NCI-H510A treated with DMSO at 0.1 percent for 48 hours (cell line): ENCODE data around the gene TRIM60.
"Not testable (repeated sequence)": the region's sequence is repeated elsewhere in the genome, so short reads cannot be mapped to it uniquely, and the experiment has no call there.

Experiments used
- DNase-seq: peaks from one replicate; lab custom pipeline; 2025; lab: John Stamatoyannopoulos, UW

The TRIM60 gene

DNA sequence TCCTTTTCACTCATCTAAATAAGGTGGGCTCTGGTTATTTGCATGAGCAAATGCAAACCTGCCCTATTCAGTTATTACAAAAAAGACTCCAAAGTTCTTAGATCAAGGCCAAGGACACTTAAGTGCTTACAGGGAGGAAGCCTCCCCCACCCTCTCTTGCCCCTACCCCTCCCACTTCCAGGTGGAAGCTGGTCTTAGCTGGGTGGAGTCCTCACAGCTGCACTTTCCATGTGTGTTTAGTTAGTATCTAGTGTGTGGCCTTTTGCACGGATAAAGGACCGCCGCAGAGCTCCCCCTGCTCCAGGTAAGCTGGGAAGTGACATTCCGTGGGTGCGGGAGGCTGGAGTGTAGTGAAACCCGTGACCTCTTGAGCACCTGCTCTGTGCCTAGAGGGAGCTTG is 21.8 kb downstream of the TRIM60 start, which contains the start of gene TRIM75:
TSS of gene TRIM75 (plus strand) at position 222 of the 400 bp plus-strand sequence. CDS start 5,282 bp downstream, outside the sequence.
- no peak for DNase-seq

DNA sequence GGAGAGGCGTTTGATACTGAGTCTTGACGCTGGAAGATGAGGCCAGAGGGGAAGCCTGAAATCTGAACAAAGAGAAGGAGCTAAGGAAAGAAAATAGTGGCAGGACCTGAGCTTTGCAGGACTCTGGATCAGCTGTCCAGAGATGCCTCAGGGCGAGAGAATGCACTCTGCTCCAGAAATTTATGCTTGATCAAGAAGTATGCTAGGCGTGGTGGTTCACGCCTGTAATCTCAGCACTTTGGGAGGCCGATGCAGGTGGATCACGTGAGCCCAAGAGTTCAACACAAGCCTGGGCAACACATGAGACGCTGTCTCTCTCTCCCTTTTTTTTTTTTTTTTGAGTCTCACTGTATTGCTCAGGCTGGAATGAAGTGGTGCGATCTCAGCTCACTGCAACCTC is 23.8 kb downstream of the TRIM60 start:
- DNase-seq = no peak

DNA sequence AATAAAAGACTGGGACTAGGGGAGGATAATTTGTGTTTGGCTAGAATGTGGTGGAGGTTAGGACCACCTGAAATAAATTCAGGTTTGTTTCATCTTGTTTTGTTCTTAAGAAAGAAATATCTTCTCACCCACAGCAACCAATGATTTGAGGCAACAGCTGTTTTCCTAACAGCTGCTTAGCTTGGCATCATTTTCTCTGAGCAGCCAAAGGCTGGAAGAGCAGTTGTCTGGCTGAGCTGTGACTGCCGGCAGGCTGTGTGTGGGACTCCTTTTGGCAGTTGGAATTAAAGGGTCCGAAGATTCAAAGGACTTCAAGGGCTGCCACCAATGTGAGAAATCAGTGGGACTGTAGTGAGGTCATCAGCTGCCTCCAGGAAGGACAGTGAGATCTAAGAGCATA is 26.9 kb downstream of the TRIM60 start:
- DNase-seq = no peak

DNA sequence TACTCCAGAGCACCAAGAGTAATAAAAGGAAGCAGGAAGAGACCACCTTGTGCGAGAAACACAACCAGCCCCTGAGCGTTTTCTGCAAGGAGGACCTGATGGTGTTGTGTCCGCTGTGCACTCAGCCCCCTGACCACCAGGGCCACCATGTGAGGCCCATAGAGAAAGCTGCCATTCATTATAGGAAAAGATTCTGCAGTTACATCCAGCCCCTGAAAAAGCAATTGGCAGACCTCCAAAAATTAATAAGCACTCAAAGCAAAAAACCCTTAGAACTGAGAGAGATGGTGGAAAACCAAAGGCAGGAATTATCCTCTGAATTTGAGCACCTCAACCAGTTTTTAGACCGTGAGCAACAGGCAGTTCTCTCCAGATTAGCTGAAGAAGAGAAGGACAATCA is 27.6 kb downstream of the TRIM60 start:
- no peak for DNase-seq

DNA sequence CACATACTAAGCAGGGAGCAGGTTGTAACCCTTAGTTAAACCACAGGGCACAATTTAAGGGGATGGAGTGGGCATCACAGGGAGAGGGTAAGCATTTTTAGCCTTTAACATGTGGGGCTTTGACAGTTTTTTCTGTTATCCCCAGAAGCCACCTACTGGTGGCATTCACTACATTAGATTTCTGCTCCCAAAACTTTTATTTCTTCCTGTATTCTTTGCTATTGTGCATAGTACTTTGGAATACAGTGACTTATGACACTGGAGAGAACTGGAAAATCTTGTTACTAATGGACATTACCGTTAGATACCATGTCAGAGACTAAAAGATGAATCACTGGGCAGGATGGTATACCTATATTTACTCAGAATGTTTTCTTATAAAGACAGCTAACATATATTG is 29.1 kb downstream of the TRIM60 start:
- no peak for DNase-seq

DNA sequence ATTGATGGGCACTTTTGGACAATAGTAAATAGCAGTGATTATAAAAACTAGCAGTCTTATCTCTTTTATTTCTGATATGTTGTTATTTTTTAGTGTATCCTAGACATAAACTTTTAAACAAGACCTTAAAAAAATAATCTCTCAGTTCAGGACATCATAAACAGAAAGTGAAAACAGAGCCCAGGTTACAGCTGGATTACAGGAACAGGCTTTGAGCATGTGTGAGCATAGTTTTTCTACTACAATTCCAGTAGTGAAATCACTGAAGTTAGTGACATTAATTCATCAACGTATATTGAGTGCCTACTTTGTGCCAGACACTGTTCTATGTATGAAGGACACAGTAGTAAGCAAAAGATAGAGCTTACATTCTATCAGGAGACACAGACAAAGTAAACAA is 38.8 kb downstream of the TRIM60 start:
- DNase-seq = no peak

DNA sequence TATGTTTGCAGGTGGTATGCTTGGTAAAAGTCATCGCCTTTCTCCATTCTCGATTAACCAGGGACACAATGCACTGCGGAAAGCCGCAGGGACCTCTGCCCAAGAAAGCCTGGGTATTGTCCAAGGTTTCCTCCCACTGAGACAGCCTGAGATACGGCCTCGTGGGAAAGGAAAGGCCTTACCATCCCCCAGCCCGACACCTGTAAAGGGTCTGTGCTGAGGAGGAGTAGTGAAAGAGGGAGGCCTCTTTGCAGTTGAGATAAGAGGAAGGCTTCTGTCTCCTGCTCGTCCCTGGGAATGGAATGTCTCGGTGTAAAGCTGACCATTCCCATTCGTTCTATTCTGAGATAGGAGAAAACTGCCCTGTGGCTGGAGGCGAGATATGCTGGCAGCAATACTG is 41.5 kb downstream of the TRIM60 start:
- DNase-seq = not testable (repeated sequence)

DNA sequence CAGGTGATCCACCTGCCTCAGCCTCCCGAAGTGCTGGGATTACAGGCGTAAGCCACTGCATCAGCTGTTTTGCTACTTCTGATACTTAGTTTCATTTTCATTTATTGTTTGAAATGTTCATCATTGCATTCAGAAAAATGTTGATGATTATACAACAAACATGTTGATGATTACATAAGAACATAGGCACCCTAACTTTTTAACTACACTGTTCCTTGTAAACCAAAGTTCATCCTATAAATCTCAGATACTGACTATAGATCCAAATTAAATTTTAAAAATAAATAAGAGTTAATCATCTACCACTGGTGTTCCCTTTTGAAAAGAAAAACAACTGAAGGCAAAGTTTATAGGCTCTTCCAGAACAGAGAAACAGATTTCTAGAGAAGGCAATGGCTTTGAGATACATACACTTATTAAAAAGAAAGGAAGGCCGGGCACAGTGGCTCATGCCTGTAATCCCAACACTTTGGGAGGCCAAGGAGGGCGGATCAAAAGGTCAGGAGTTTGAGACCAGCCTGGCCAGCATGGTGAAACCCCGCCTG is 45.3 kb downstream of the TRIM60 start:
- DNase-seq = no peak

DNA sequence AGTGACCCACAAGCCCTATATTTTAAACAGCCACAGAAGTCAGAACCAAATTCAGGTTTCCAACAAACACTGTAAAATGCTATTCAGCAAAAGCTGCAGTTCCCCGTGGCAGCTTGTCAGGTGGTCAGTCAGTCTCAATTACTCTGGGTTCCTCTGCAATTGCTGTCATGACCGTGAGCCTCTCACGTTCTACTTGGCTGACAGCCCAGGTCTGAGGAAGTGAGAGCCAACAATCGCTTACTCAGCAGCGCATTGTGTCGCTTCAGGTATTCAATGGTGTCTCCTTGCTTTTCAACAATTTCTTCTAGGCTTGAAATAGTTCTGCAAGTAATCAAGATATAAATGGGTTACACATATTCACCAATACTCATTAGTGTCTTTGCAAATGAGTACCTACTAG is 47.7 kb downstream of the TRIM60 start:
- DNase-seq = peak; percentile 19

DNA sequence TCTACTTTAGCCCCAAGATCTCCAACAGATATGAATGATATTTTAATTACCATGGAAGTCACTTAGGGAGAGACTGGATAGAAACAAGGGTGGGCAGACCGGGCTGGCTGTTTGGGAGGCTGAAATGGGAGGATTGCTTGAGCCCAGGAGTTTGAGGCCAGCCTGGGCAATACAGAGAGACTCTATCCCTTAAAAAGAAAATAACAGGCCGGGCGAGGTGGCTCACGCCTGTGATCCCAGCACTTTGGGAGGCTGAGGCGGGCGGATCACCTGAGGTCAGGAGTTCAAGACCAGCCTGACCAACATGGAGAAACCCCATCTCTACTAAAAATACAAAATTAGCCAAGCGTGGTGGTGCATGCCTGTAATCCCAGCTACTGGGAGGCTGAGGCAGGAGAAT is 53.0 kb downstream of the TRIM60 start:
- DNase-seq = not testable (repeated sequence)

DNA sequence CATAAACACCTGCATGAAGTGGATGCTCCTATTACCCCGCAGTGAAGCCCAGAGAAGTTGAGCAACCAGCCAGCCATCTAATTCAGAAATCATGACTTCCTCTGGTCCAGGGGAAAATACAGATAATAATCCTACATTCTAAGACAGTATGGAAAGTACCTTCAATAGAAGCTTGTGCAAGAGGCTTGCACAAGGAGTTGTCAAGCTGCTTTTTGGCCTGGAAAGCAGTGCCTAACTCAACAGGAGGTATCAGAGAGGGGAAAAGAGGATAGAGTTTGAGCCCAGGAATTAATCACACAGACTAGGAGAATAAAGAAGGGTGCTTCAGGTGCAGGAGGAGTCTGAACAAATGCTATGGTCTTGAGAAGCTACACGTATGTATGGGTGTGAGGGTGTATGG is 54.1 kb downstream of the TRIM60 start:
- no peak for DNase-seq

DNA sequence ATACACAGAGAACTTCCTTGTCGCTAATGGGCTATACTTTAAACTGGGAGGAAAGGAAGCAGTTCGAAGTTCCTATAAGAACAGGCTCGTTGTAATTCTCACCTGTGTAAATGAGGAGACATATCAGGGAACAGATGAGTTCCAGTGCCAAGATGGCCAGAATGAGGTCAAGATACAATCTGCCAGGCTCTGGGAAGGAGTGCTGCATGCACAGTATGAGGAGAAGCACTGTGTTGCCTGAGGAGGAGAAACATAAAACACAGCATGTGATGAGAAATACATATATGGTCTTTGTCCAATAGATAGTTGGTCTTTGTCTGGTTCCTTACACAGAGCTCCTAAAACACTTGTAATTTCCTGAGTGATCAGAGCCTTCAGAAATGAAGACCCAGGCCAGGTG is 56.6 kb downstream of the TRIM60 start:
- no peak for DNase-seq
